COLO829 (cell line): ENCODE data around the gene EXOC1.
"Not testable (repeated sequence)": the region's sequence is repeated elsewhere in the genome, so short reads cannot be mapped to it uniquely, and the experiment has no call there.

Experiments
- DNase-seq: peaks from one replicate; pipeline ENCODE4 v3.0.0; 2012; ENCODE audit warnings: low spot score

The EXOC1 gene

GRCh38 chr4:55853484-55854046, at the start of gene EXOC1:
TSS of gene EXOC1 (plus strand) at chr4:55853648. CDS start at chr4:55858324, 4,676 bp downstream.
- peak; percentile 95 for DNase-seq

- no peak for DNase-seq
These were observed 45.9 kb upstream of the EXOC1 start for GRCh38 chr4:55807556-55807955.

- no peak for DNase-seq
These were observed 45.3 kb upstream of the EXOC1 start for GRCh38 chr4:55808186-55808585.

- DNase-seq = no peak
These were observed 44.8 kb upstream of the EXOC1 start for GRCh38 chr4:55808632-55809031.

- DNase-seq = no peak
These were observed 35.8 kb upstream of the EXOC1 start for GRCh38 chr4:55817691-55818090.

GRCh38 chr4:55819634-55820033, 33.8 kb upstream of the EXOC1 start, which contains the start of gene EXOC1L:
TSS of gene EXOC1L (plus strand) at chr4:55819790. CDS start at chr4:55820027, 237 bp downstream.
- DNase-seq = no peak

GRCh38 chr4:55820279-55820678, 33.2 kb upstream of the EXOC1 start:
- no peak for DNase-seq

GRCh38 chr4:55822329-55822728, 31.1 kb upstream of the EXOC1 start:
- DNase-seq = no peak

GRCh38 chr4:55824865-55825264, 28.6 kb upstream of the EXOC1 start:
- DNase-seq = no peak

- no peak for DNase-seq
These were observed 26.5 kb upstream of the EXOC1 start for GRCh38 chr4:55826986-55827385.

GRCh38 chr4:55827582-55827981, 25.9 kb upstream of the EXOC1 start:
- no peak for DNase-seq

- DNase-seq = no peak
These were observed 23.4 kb upstream of the EXOC1 start for GRCh38 chr4:55830048-55830447.

- no peak for DNase-seq
These were observed 22.7 kb upstream of the EXOC1 start for GRCh38 chr4:55830716-55831115.

GRCh38 chr4:55834086-55834795, 19.2 kb upstream of the EXOC1 start:
- DNase-seq = no peak

- no peak for DNase-seq
These were observed 15.5 kb upstream of the EXOC1 start for GRCh38 chr4:55837903-55838302.

GRCh38 chr4:55838356-55838755, 15.1 kb upstream of the EXOC1 start:
- no peak for DNase-seq

GRCh38 chr4:55838952-55839351, 14.5 kb upstream of the EXOC1 start:
- no peak for DNase-seq

- DNase-seq = no peak
These were observed 12.5 kb upstream of the EXOC1 start for GRCh38 chr4:55840956-55841355.

- not testable (repeated sequence) for DNase-seq
These were observed 11.8 kb upstream of the EXOC1 start for GRCh38 chr4:55841373-55842239.

GRCh38 chr4:55842312-55842711, 11.1 kb upstream of the EXOC1 start:
- DNase-seq = not testable (repeated sequence)

GRCh38 chr4:55849724-55850123, 3.7 kb upstream of the EXOC1 start:
- DNase-seq = no peak

GRCh38 chr4:55851885-55852284, 1.6 kb upstream of the EXOC1 start:
- no peak for DNase-seq

GRCh38 chr4:55854129-55854528, 681 bp downstream of the EXOC1 start:
- DNase-seq = no peak
